AG09319 (cell line): ENCODE data around the gene C5orf63.
"Not testable (repeated sequence)": the region's sequence is repeated elsewhere in the genome, so short reads cannot be mapped to it uniquely, and the experiment has no call there.

ENCODE experiments used
- DNase-seq: peaks from one replicate; pipeline ENCODE4 v3.0.0-alpha.2; 2010; ENCODE audit warnings: low read depth; ENCODE audit errors: extremely low read depth
- TF ChIP-seq, protein P1 (sequence below): IDR thresholded peaks from 2 replicates; pipeline ENCODE4 v1.5.1; 2011; ENCODE audit warnings: low read depth, mild to moderate bottlenecking, inconsistent platforms, low read length, moderate library complexity

The C5orf63 gene

DNA sequence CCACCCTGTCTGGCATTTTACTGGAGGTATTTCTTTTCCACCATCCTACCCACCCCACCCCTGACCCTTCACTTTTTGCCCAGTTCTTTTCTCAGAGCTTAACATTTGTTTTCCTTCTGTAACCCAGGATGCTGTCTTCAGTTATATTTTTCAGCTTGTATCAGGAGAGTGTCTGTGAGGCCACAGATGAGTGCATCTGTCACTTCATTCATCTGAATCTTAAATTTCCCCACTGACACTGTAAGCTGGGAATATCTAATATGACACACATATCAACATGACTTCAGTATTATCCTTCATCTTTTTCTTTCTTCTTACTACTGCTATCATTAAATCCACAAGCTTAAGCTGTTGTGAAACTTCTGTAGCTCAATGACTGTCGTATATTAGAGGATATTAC, 47.8 kb downstream of the C5orf63 start:
- TF ChIP-seq, protein P1, sequence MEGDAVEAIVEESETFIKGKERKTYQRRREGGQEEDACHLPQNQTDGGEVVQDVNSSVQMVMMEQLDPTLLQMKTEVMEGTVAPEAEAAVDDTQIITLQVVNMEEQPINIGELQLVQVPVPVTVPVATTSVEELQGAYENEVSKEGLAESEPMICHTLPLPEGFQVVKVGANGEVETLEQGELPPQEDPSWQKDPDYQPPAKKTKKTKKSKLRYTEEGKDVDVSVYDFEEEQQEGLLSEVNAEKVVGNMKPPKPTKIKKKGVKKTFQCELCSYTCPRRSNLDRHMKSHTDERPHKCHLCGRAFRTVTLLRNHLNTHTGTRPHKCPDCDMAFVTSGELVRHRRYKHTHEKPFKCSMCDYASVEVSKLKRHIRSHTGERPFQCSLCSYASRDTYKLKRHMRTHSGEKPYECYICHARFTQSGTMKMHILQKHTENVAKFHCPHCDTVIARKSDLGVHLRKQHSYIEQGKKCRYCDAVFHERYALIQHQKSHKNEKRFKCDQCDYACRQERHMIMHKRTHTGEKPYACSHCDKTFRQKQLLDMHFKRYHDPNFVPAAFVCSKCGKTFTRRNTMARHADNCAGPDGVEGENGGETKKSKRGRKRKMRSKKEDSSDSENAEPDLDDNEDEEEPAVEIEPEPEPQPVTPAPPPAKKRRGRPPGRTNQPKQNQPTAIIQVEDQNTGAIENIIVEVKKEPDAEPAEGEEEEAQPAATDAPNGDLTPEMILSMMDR: no peak
- no peak for DNase-seq

DNA sequence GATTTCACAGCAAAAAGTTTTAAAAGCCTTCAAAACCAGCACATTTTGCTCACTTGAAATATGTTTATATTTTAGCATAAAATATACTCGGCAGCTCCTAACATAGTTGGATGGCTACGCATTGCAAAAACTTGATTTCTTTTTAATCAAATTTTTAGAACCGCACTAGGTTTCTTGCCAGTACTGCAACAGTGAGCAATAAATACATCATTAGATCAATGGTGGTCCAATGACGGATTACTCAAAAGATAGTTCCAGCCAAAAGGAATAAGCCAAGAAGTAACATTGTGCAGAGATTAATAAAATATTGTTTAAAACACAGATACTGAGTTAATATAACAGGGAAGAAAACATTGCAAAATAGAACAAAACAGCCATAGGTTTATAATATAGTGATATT, 48.5 kb downstream of the C5orf63 start:
- DNase-seq: no peak
- TF ChIP-seq, protein P1: no peak

DNA sequence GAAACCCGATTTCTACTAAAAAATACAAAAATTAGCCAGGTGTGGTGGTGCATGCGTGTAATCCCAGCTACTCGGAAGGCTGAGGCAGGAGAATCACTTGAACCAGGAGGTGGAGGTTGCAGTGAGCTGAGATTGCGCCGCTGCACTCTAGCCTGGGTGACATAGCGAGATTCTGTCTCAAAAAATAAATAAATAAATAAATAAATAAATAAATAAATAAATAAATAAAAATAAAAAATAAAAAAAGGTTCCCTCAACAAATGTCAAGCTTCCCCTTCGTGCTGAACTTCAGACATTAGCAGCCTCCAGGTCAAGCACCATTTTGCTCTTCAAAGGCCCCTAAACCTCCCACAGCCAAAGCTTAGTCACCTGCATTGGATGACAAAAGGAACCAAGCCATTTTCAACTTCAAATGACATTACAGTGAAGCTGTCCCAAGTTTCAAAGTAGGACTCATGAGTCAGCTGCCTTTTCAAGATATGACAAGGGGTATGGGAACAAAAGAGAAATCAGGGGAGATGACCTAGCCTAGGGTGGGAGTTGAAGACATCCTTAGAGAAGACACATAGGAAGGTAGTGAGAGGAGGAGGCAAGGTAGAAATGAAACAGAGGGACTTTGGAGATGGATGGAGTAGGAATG, 49.6 kb downstream of the C5orf63 start:
- not testable (repeated sequence) for DNase-seq

DNA sequence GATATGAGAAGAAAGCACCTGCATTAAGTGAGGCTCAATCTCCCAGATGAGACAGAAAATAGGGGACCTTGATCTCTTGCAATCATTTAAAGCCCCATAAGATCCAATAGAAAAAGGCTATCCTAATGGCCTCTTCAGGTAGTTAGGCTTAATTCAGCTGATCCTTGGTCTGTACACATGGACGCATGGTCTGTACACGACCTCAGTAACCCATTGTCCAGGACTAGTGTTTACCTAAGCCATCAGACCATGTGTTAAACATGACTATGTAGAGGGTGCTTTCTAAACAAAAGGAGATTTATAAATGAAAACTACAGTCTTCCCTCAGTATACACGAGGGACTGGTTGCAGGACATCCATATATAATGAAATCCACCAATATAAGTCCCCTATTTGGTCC, 50.5 kb downstream of the C5orf63 start:
- TF ChIP-seq, protein P1: no peak
- DNase-seq: no peak

DNA sequence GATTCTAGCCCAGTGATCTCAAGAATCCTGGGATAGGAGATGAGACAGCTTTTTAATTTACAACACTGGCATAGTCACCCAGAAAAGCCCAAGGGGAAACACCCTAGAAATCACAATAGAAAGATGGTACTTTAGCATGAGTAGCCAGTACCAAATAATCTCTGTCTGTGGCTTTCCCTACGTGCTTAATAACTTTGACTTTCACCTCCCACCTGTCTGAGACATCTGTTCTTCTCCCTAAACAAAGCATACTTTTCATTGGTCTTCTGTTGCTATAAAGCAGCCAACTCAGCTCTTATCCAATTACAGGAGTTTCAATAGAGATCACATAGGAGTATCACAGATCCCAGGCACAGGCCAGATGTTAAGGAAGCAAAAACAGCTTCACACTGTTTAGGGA, 53.4 kb downstream of the C5orf63 start:
- DNase-seq: no peak

DNA sequence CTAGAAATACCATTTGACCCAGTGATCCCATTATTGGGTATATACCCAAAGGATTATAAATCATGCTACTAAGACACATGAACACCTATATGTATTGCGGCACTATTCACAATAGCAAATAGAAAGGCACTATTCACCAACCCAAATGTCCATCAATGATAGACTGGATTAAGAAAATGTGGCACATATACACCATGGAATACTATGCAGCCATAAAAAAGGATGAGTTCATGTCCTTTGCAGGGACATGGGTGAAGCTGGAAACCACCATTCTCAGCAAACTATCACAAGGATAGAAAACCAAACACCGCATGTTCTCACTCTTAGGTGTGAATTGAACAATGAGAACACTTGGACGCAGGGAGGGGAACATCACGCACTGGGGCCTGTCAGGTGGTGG, 56.6 kb downstream of the C5orf63 start:
- DNase-seq: not testable (repeated sequence)

More for the DNA sequence above, 53.4 kb downstream of the C5orf63 start:
- TF ChIP-seq, protein P1: no peak

DNA sequence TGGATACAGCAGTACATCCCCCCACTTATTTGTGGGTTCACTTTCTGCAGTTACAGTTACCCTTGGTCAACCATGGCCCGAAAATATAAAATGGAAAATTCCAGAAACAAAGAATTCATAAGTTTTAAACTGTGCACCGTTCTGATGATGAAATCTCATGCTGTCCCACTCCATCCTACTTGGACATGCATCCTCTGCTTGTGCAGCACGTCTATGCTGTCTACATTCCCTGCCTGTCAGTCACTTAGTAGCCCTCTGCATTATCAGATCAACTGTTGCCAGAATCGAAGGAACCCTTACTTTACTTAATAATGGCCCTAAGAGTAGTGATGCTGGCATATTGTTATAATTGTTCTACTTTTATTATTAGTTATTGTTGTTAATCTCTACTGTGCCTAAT, 57.6 kb downstream of the C5orf63 start:
- TF ChIP-seq, protein P1: no peak
- DNase-seq: no peak

DNA sequence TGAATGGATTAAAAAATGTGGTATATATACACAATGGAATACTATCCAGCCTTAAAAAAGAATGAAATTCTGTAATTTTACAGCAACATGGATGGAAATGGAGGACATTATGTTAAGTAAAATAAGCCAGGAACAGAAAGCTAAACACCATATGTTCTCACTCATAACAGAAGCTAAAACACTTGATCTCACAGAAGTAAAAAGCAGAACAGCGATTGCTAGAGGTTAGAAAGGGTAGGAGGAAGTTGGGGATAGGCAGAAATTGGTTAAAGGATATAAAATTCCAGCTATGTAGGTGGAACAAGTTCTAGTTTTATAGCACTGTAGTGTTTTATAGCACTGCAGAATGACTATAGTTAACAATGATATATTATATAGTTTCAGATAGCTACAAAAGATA, 58.7 kb downstream of the C5orf63 start:
- no peak for DNase-seq
- TF ChIP-seq, protein P1: no peak
